Spleen (tissue), 7 donors: Measurements from ENCODE around the gene GMPS.

ENCODE experiments used
- CTCF ChIP-seq, 11 experiments: fragments of 200-600 bp in 7 of 11; fragments of 450-650 bp in 4 of 11; sonication (generic) in 4 of 11; IDR thresholded peaks in 8 of 11; conservative IDR thresholded peaks in 3 of 11; 1 replicate in 7 of 11; 2 replicates in 4 of 11; pipeline versions ENCODE4 v1.4.0 to v1.8.0; 2016 to 2021; ENCODE audit warnings: antibody characterized with exemption in 11 of 11, inconsistent platforms in 4 of 11, mild to moderate bottlenecking in 1 of 11
- POLR2A ChIP-seq, 3 donors: fragments of 450-650 bp; IDR thresholded peaks; one replicate each; pipeline ENCODE4 v1.5.1; 2017; ENCODE audit warnings: antibody characterized with exemption in 3 of 3, mild to moderate bottlenecking in 1 of 3
- donor health status: DM: no; HTN: no; CAD: no; lungs with moderate emphysema.
- donor health status: DM: no; HTN: no; CAD: no.
- donor health status: DM: no; HTN: no; CAD: no.

GRCh38 chr3:155958676-155959075 lies 88.2 kb downstream of the GMPS start:
- no peak for TF ChIP-seq CTCF (IDR thresholded peaks at IDR 0.05 in 8 of 11, conservative IDR thresholded peaks at IDR 0.05 in 3 of 11)
- no peak for TF ChIP-seq POLR2A (IDR thresholded peaks at IDR 0.05)
